HCT116 (cell line): ENCODE results near the gene HCN1. TPM values are rescaled to one million over a fixed set of nuclear protein-coding genes. Genes with fewer than 3 reads are reported as not detected.

Source experiments
- ATAC-seq: fragments of 200-7000 bp; cut with Tn5 transposase; 2 replicates; pipeline ENCODE4 v1.9.1; 2020; ENCODE audit warnings: mild to moderate bottlenecking, moderate library complexity
- BruUV-seq: library from RNA; stranded (reverse); fragments of 400-500 nt; replicated peaks from 2 replicates; lab custom pipeline; 2021; lab: Mats Ljungman, UMichigan
- CTCF ChIA-PET: fragments of 300-600 bp; sonication (Branson Sonifier 250); formaldehyde crosslinking; loops from one replicate; lab custom pipeline; 2021; ENCODE audit warnings: antibody characterized with exemption; lab: Charles Lee
- POLR2A ChIA-PET: fragments of 300-600, 350-600 bp; sonication (Branson Sonifier 250); formaldehyde crosslinking; loops from one replicate; lab custom pipeline; 2021; ENCODE audit warnings: antibody characterized with exemption; lab: Charles Lee
- RAD21 ChIA-PET, 2 experiments: fragments of 300-600 bp; sonication (Branson Sonifier 250); formaldehyde crosslinking; loops; one replicate each; lab custom pipeline; 2023; ENCODE audit warnings: low total read pairs in 2 of 2; ENCODE audit not compliant: uncharacterized antibody in 2 of 2, unreplicated experiment in 2 of 2, low non-redundant PET in 1 of 2; lab: Charles Lee
- DNase-seq: peaks from one replicate; pipeline ENCODE4 v3.0.0-alpha.2; 2010; ENCODE audit warnings: low read depth, low spot score
- H2AFZ ChIP-seq: fragments of 200-600 bp; shearing (Covaris generic), sonication (generic); 2 replicates; pipeline ENCODE4 v1.6.1; 2017; ENCODE audit warnings: low read depth, mixed run types, mixed read lengths, antibody characterized with exemption, low read length; ENCODE audit not compliant: poor library complexity, severe bottlenecking
- H3K27ac ChIP-seq: 2 replicates; pipeline ENCODE4 v1.5.1; 2012; ENCODE audit warnings: low read depth, low read length
- H3K27me3 ChIP-seq: fragments of 200-600 bp; sonication (generic); 2 replicates; pipeline ENCODE4 v1.6.1; 2016; ENCODE audit warnings: mixed run types, low read length, mixed read lengths; ENCODE audit not compliant: insufficient read depth
- H3K36me3 ChIP-seq, 2 experiments: fragments of 200-500 bp in 1 of 2; fragments of 200-600 bp in 1 of 2; sonication (Bioruptor generic) in 1 of 2; sonication (generic) in 1 of 2; 2 replicates each; pipeline versions ENCODE4 v1.5.1 to v1.6.1; 2014 to 2016; ENCODE audit warnings: low read length in 2 of 2, inconsistent platforms in 1 of 2, mixed read lengths in 1 of 2, mixed run types in 1 of 2; ENCODE audit not compliant: insufficient read depth in 2 of 2, control insufficient read depth in 1 of 2
- H3K4me1 ChIP-seq, 2 experiments: fragments of 200-600 bp in 1 of 2; sonication (generic) in 1 of 2; 2 replicates each; pipeline versions ENCODE4 v1.5.1 to v1.6.1; 2012 to 2017; ENCODE audit warnings: low read length in 2 of 2, inconsistent platforms in 1 of 2, mild to moderate bottlenecking in 1 of 2, mixed read lengths in 1 of 2, mixed run types in 1 of 2, moderate library complexity in 1 of 2; ENCODE audit not compliant: insufficient read depth in 2 of 2, control insufficient read depth in 1 of 2
- H3K4me2 ChIP-seq: fragments of 200-600 bp; sonication (generic); 2 replicates; pipeline ENCODE4 v1.6.1; 2017; ENCODE audit warnings: mixed run types, low read length, mixed read lengths
- H3K4me3 ChIP-seq, 2 experiments: fragments of 200-600 bp in 1 of 2; sonication (generic) in 1 of 2; replicated peaks in 1 of 2; 2 replicates each; pipeline ENCODE4 v1.5.1; 2011 to 2016; ENCODE audit warnings: low read length in 2 of 2, control low read depth in 1 of 2, low read depth in 1 of 2, mild to moderate bottlenecking in 1 of 2, mixed read lengths in 1 of 2, mixed run types in 1 of 2
- H3K79me2 ChIP-seq: fragments of 200-600 bp; sonication (generic); 2 replicates; pipeline ENCODE4 v1.6.1; 2017; ENCODE audit warnings: mild to moderate bottlenecking, mixed run types, low read length, moderate library complexity, mixed read lengths; ENCODE audit not compliant: insufficient read depth
- H3K9ac ChIP-seq: fragments of 200-600 bp; sonication (generic); 2 replicates; pipeline ENCODE4 v1.6.1; 2016; ENCODE audit warnings: low read length, mixed read lengths
- H3K9me2 ChIP-seq: fragments of 200-600 bp; sonication (generic), shearing (Covaris generic); 2 replicates; pipeline ENCODE4 v1.6.1; 2017; ENCODE audit warnings: mixed run types, mild to moderate bottlenecking, moderate library complexity; ENCODE audit not compliant: insufficient read depth
- H3K9me3 ChIP-seq, 2 experiments: fragments of 200-500 bp in 1 of 2; fragments of 200-600 bp in 1 of 2; sonication (Bioruptor generic) in 1 of 2; sonication (generic) in 1 of 2; 2 replicates each; pipeline ENCODE4 v1.6.1; 2014 to 2017; ENCODE audit warnings: low read length in 2 of 2, mixed read lengths in 2 of 2, inconsistent platforms in 1 of 2, low read depth in 1 of 2, mild to moderate bottlenecking in 1 of 2, mixed run types in 1 of 2, moderate library complexity in 1 of 2; ENCODE audit not compliant: control insufficient read depth in 1 of 2, insufficient read depth in 1 of 2
- H4K20me1 ChIP-seq: fragments of 200-600 bp; sonication (generic), shearing (Covaris generic); 2 replicates; pipeline ENCODE4 v1.6.1; 2017; ENCODE audit warnings: mixed run types, mild to moderate bottlenecking, moderate library complexity; ENCODE audit not compliant: insufficient read depth
- CBX3 ChIP-seq: IDR thresholded peaks from 2 replicates; pipeline ENCODE4 v1.6.1; 2012; ENCODE audit warnings: low read depth
- CEBPB ChIP-seq: IDR thresholded peaks from 2 replicates; pipeline ENCODE4 v1.6.1; 2012; ENCODE audit warnings: low read depth
- CTCF ChIP-seq, 3 experiments: fragments of 200-600 bp in 1 of 3; sonication (generic) in 1 of 3; IDR thresholded peaks in 2 of 3; conservative IDR thresholded peaks in 1 of 3; 2 replicates each; pipeline ENCODE4 v1.5.1; 2012 to 2017; ENCODE audit warnings: low read depth in 2 of 3, low read length in 2 of 3, antibody characterized with exemption in 1 of 3, borderline replicate concordance in 1 of 3, control low read depth in 1 of 3, mild to moderate bottlenecking in 1 of 3, mixed read lengths in 1 of 3, mixed run types in 1 of 3, moderate library complexity in 1 of 3; ENCODE audit not compliant: insufficient read depth in 1 of 3
- EGR1 ChIP-seq: IDR thresholded peaks from 2 replicates; pipeline ENCODE4 v1.6.1; 2012; ENCODE audit warnings: low read depth
- EZH2 ChIP-seq: fragments of 200-600 bp; sonication (generic); IDR thresholded peaks from 2 replicates; pipeline ENCODE4 v1.6.1; 2017; ENCODE audit warnings: antibody characterized with exemption, mixed run types
- EZH2phosphoT487 ChIP-seq: fragments of 200-600 bp; IDR thresholded peaks from 2 replicates; pipeline ENCODE4 v1.6.1; 2018; ENCODE audit warnings: antibody characterized with exemption, borderline replicate concordance
- MAX ChIP-seq: IDR thresholded peaks from 2 replicates; pipeline ENCODE4 v1.6.1; 2012
- POLR2AphosphoS5 ChIP-seq: IDR thresholded peaks from 2 replicates; pipeline ENCODE4 v1.6.1; 2011; ENCODE audit warnings: mild to moderate bottlenecking, low read depth, low read length, moderate library complexity
- SIN3A ChIP-seq: IDR thresholded peaks from 2 replicates; pipeline ENCODE4 v1.6.1; 2012; ENCODE audit warnings: low read depth
- SP1 ChIP-seq: IDR thresholded peaks from 2 replicates; pipeline ENCODE4 v1.6.1; 2012; ENCODE audit warnings: low read depth
- TCF7L2 ChIP-seq: IDR thresholded peaks from 2 replicates; pipeline ENCODE4 v1.7.0; 2011; ENCODE audit warnings: borderline replicate concordance, inconsistent platforms; ENCODE audit not compliant: insufficient read depth, insufficient read length; ENCODE audit errors: extremely low read depth
- ZFX ChIP-seq: fragments of 450-650 bp; IDR thresholded peaks from 2 replicates; pipeline ENCODE4 v1.6.1; 2017
- intact Hi-C: fragments of 100-400 bp; cut with micrococcal nuclease; formaldehyde crosslinking; loops from 2 replicates; pipeline ENCODE4 v1.10.0; 2022
- total RNA-seq: library from RNA; stranded (reverse); gene quantifications from one replicate; pipeline ENCODE4 v1.2.1, GENCODE V29; 2021; ENCODE audit not compliant: unreplicated experiment
- TF ChIP-seq, protein P1 (sequence below): IDR thresholded peaks from 2 replicates; pipeline ENCODE4 v1.6.1; 2011; ENCODE audit warnings: mild to moderate bottlenecking, low read length, moderate library complexity; ENCODE audit not compliant: insufficient replicate concordance; ENCODE audit errors: extremely low read depth

Gene HCN1
- total RNA-seq, 1 experiment from 2014 or later: 0.10 TPM

- Histone ChIP-seq H3K27ac (no peak overlapping the region), H3K4me2 (no peak overlapping the region), H3K36me3 (no peaks in the 10 kb centered on the region), H2AFZ (no peak overlapping the region), H3K27me3 (no peaks in the 10 kb centered on the region), H3K79me2 (no peaks in the 10 kb centered on the region), H4K20me1 (no peaks in the 10 kb centered on the region), H3K4me3 (no peak overlapping the region), H3K9ac (no peak overlapping the region), H3K4me1 (peaks cover 2 to 8% of the 10 kb centered on the region in 2 experiments; a peak in 2 of 4 replicates), H3K9me3 (no peaks in the 10 kb centered on the region), H3K9me2 (no peaks in the 10 kb centered on the region)
- BruUV-seq: no TSS peak
- intact Hi-C loops: no loop called here
- TF ChIP-seq CTCF (IDR thresholded peaks at IDR 0.05 in 2 of 3, conservative IDR thresholded peaks at IDR 0.05 in 1 of 3; ENCODE audit: borderline replicate concordance in 1 of 3, insufficient read depth in 1 of 3, low read depth in 2 of 3, low read length in 2 of 3) (no peak), EGR1 (no peak), SIN3A (no peak), ZFX (no peak), EZH2phosphoT487 (no peak), TCF7L2 (no peak), MAX (no peak), CEBPB (no peak), SP1 (no peak), CBX3 (no peak), EZH2 (no peak), POLR2AphosphoS5 (no peak)
- TF ChIP-seq, protein P1, sequence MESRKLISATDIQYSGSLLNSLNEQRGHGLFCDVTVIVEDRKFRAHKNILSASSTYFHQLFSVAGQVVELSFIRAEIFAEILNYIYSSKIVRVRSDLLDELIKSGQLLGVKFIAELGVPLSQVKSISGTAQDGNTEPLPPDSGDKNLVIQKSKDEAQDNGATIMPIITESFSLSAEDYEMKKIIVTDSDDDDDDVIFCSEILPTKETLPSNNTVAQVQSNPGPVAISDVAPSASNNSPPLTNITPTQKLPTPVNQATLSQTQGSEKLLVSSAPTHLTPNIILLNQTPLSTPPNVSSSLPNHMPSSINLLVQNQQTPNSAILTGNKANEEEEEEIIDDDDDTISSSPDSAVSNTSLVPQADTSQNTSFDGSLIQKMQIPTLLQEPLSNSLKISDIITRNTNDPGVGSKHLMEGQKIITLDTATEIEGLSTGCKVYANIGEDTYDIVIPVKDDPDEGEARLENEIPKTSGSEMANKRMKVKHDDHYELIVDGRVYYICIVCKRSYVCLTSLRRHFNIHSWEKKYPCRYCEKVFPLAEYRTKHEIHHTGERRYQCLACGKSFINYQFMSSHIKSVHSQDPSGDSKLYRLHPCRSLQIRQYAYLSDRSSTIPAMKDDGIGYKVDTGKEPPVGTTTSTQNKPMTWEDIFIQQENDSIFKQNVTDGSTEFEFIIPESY: no peak
- ChIA-PET POLR2A (no interaction called here), RAD21 (no interaction called here), CTCF (no interaction called here)
- ATAC-seq (no peak), DNase-seq (no peak)
Measured at GRCh38 chr5:45408067-45408466, 288.1 kb downstream of the HCN1 start.
